Measurements from ENCODE around the gene MSANTD1. TPM values are rescaled to one million over a fixed set of nuclear protein-coding genes. Genes with fewer than 3 reads are reported as not detected.

The MSANTD1 gene
- total RNA-seq, 2 donors from 2014 or later: 1.4 to 2.8 TPM

GRCh38 chr4:3229328-3229727 lies 19.6 kb upstream of the MSANTD1 start:
- Histone ChIP-seq H3K27ac (no peak overlapping the region), H3K4me1 (ENCODE audit: control insufficient read depth in 1 of 2, low read depth in 2 of 2) (peaks cover 0 to 7% of the 10 kb centered on the region in 2 donors), H3K27me3 (replicated peaks; ENCODE audit: insufficient read depth) (no peaks in the 10 kb centered on the region), H3K9me3 (no peaks in the 10 kb centered on the region), H3K36me3 (peaks cover 70% of the 10 kb centered on the region), H3K4me3 (no peak overlapping the region)
- TF ChIP-seq CTCF (IDR thresholded peaks at IDR 0.05): no peak
- no peak for ATAC-seq (ENCODE audit: insufficient number of reproducible peaks, low FRiP score, low read depth)
- no peak for DNase-seq (ENCODE audit: low spot score)

GRCh38 chr4:3229964-3230363 lies 19.0 kb upstream of the MSANTD1 start:
- Histone ChIP-seq H3K27ac (no peak overlapping the region), H3K4me3 (no peak overlapping the region), H3K9me3 (no peaks in the 10 kb centered on the region), H3K27me3 (replicated peaks; ENCODE audit: insufficient read depth) (no peaks in the 10 kb centered on the region), H3K4me1 (ENCODE audit: control insufficient read depth in 1 of 2, low read depth in 2 of 2) (peaks cover 0 to 7% of the 10 kb centered on the region in 2 donors), H3K36me3 (peaks cover 69% of the 10 kb centered on the region)
- TF ChIP-seq CTCF (IDR thresholded peaks at IDR 0.05): no peak
- no peak for DNase-seq (ENCODE audit: low spot score)
- ATAC-seq (ENCODE audit: insufficient number of reproducible peaks, low FRiP score, low read depth): no peak

GRCh38 chr4:3231471-3231870 lies 17.5 kb upstream of the MSANTD1 start:
- H3K9me3 ChIP-seq: no peaks in the 10 kb centered on the region
- ATAC-seq (ENCODE audit: insufficient number of reproducible peaks, low FRiP score, low read depth): no peak
- no peaks in the 10 kb centered on the region for H3K27me3 ChIP-seq (replicated peaks; ENCODE audit: insufficient read depth)
- peaks cover 78% of the 10 kb centered on the region for H3K36me3 ChIP-seq
- no peak overlapping the region for H3K27ac ChIP-seq
- no peak for TF ChIP-seq CTCF (IDR thresholded peaks at IDR 0.05)
- no peak overlapping the region for H3K4me3 ChIP-seq
- DNase-seq (ENCODE audit: low spot score): no peak
- H3K4me1 ChIP-seq (ENCODE audit: control insufficient read depth in 1 of 2, low read depth in 2 of 2): peaks cover 0 to 7% of the 10 kb centered on the region in 2 donors

- Histone ChIP-seq H3K27ac (no peak overlapping the region), H3K4me1 (ENCODE audit: control insufficient read depth in 1 of 2, low read depth in 2 of 2) (peaks cover 0 to 7% of the 10 kb centered on the region in 2 donors), H3K9me3 (no peaks in the 10 kb centered on the region), H3K4me3 (no peak overlapping the region), H3K36me3 (peaks cover 83% of the 10 kb centered on the region), H3K27me3 (replicated peaks; ENCODE audit: insufficient read depth) (no peaks in the 10 kb centered on the region)
- TF ChIP-seq CTCF (IDR thresholded peaks at IDR 0.05): no peak
- no peak for ATAC-seq (ENCODE audit: insufficient number of reproducible peaks, low FRiP score, low read depth)
- DNase-seq (ENCODE audit: low spot score): no peak
Measured at GRCh38 chr4:3232001-3232400, 17.0 kb upstream of the MSANTD1 start.

GRCh38 chr4:3232871-3233271 lies 16.1 kb upstream of the MSANTD1 start:
- Histone ChIP-seq H3K4me1 (ENCODE audit: control insufficient read depth in 1 of 2, low read depth in 2 of 2) (peaks cover 0 to 5% of the 10 kb centered on the region in 2 donors), H3K9me3 (no peaks in the 10 kb centered on the region), H3K36me3 (peaks cover 90% of the 10 kb centered on the region), H3K4me3 (no peak overlapping the region), H3K27ac (no peak overlapping the region), H3K27me3 (replicated peaks; ENCODE audit: insufficient read depth) (no peaks in the 10 kb centered on the region)
- TF ChIP-seq CTCF (IDR thresholded peaks at IDR 0.05): no peak
- ATAC-seq (ENCODE audit: insufficient number of reproducible peaks, low FRiP score, low read depth): no peak
- DNase-seq (ENCODE audit: low spot score): no peak
